ENCODE measurements around the gene TULP1. TPM values are rescaled to one million over a fixed set of nuclear protein-coding genes. Genes with fewer than 3 reads are reported as not detected.
"Not testable (repeated sequence)": the region's sequence is repeated elsewhere in the genome, so short reads cannot be mapped to it uniquely, and the experiment has no call there.

TULP1 gene
- total RNA-seq, 2 donors from 2014 or later, result not detected

GRCh38 chr6:35522660-35523658 is 10.3 kb upstream of the TULP1 start:
- DNase-seq (ENCODE audit: low spot score), result peak; percentile 93
- intact Hi-C loops (cut with DNase I), result loop anchor here (5.0 kb wide), 2 partner anchors 59 to 214 kb away; partner anchors contain the start of gene ARMC12 (in 2 of the 2)

DNA sequence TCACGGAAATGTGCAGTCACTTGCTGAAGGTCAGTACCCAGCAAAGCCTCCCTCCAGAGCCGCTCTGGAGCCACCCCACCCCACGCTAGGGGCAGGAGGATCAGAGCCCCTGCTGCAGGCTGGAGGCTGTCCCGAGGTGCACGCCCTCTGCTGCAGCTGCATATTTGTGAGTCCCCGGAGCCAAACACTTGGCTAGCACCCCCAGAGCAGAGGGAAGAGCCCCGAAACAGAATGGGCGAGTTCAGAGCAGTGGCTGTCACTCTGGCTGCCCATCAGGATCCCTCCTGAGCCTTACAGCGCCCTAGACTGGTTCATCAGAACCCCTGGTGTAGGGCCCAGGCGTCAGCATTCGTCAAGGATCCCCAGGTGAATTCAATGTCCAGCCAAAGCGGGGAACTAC is 9.5 kb upstream of the TULP1 start:
- intact Hi-C loops (cut with DNase I), result loop anchor here (5.0 kb wide), 2 partner anchors 60 to 215 kb away; partner anchors contain the start of gene ARMC12 (in 2 of the 2)
- no peak for DNase-seq (ENCODE audit: low spot score)

- intact Hi-C loops (cut with DNase I), result loop anchor here (5.0 kb wide), 2 partner anchors 61 to 216 kb away; partner anchors contain the start of gene ARMC12 (in 2 of the 2)
- DNase-seq (ENCODE audit: low spot score), result no peak
Measured at GRCh38 chr6:35521235-35521634, 8.5 kb upstream of the TULP1 start.

DNA sequence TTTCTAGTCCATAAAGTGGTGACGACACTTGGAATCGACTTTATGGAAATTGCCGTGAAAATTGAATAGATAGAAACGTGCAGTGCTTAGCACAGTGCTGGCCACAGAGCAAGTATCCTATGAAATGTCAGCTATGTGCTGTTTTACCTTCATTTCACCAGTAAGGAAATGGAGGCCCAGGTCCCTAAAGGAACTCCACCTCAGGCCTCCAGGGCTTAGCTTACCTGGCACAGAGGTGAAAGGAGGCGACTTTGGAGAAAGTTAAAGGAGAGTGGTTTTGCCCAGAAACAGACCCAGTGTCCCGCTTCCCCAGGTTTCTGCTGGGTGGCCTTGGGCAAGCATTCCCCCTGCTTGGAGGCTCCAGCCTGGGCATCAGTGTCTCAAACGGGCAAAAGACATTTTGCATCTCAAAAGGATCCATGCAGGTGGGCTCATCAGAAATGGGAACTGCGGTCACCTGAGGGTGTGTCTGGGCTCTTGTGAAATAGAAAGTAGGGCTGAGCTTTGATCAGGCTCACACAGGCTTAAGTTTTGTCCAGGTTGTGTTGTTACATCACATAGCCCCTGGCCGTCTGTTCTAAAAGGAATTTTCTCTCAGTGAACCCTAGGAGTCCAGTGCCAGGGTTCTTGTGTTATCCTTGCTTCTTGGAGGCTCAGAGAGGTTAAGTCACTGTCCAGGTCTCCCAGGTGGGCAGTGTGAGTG is 6.8 kb upstream of the TULP1 start:
- intact Hi-C loops (cut with DNase I), result loop anchor here (5.0 kb wide), 2 partner anchors 63 to 218 kb away; partner anchors contain the start of gene ARMC12 (in 2 of the 2)
- DNase-seq (ENCODE audit: low spot score), result no peak

DNA sequence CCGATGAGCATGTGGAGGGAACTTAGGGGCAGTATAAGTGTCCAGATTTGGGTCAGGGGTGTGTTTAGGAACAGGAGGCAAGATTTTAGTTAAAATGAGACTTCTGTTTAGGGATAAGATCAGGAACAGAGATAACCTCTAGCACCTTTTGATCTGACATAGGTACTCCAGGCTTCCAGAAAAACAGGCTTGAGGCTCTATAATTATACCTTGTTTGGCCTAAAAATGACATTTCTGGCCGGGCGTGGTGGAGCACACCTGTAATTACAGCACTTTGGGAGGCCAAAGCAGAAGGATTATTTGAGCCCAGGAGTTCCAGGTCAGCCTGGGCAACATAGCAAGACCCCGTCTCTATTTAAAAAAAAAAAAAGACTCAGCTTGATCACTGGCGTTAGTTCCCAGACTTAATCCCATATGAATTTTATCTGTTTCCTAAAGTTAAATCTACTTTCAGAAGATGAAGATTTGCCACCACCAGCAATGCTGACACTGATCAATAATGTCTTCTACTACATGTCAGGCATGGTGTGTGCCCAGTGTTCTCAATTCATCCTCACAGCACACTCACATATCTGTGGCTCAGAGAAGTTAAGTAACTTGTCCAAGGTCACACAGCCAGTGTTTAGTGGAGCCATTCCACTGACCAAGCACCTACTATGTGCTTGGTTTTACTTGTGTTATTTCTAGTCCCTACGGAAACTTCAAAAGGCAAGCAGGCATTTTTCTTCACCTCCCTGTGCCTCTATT is 6.0 kb upstream of the TULP1 start:
- no peak for DNase-seq (ENCODE audit: low spot score)
- intact Hi-C loops (cut with DNase I), result no loop called here

GRCh38 chr6:35517978-35518377 is 5.3 kb upstream of the TULP1 start:
- intact Hi-C loops (cut with DNase I); DNase-seq (ENCODE audit: low spot score): not testable (repeated sequence)

DNA sequence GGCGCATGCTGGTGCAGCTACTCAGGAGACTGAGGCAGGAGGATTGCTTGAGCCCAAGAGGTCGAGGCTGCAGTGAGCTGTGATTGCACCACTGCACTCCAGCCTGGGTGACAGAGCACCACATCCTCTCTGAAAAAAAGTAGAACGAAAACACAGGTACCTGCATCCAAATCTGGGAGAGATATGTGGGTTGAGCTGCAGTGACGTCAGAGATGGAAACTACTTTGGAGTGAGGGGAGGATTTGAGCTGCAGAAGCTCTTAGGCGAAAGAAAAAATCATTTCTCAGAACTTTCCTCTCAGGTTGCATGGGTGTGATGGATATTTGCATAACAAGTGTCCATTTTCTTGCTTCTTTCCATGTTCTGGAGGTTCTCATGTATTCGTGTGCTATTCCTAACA is 4.0 kb upstream of the TULP1 start:
- intact Hi-C loops (cut with DNase I), result no loop called here
- DNase-seq (ENCODE audit: low spot score), result no peak

GRCh38 chr6:35515939-35516338 is 3.2 kb upstream of the TULP1 start:
- DNase-seq (ENCODE audit: low spot score); intact Hi-C loops (cut with DNase I): not testable (repeated sequence)

GRCh38 chr6:35514587-35514986 is 1.9 kb upstream of the TULP1 start:
- intact Hi-C loops (cut with DNase I), result no loop called here
- no peak for DNase-seq (ENCODE audit: low spot score)

GRCh38 chr6:35512006-35512405 is 690 bp downstream of the TULP1 start:
- intact Hi-C loops (cut with DNase I), result no loop called here
- DNase-seq (ENCODE audit: low spot score), result no peak

- intact Hi-C loops (cut with DNase I), result no loop called here
- no peak for DNase-seq (ENCODE audit: low spot score)
Measured at GRCh38 chr6:35511562-35511941, 1.1 kb downstream of the TULP1 start.

DNA sequence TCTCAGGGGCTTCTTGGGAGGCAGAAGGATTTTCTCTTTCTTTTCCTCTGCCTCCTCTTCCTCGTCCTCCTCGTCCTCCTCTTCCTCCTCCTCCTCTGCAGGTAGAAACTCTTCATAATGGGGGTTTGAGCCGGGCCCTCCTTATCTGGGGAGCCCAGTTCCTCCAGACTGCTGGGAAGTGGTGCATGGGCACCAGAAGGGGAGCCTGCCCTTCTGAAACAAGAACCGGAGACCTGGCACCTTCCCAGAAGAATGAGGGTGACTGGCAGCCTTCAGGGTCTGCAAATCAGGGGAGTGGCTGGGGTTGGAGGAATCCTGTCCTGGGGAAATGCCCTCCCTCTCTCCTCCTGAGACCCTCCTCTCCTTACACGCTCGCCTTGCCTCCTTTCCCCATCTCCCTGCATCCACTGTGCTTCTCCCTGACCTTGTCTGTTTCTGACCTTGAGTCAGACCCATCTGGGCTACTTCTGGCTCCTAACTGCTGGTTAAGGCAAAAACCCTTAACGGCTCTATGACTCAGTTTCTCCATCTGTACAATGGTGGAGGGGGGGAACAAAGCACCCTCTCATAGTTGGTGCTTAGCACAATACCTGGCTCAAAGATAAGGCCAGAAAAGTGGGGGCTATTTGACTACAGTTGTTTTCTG is 1.7 kb downstream of the TULP1 start:
- intact Hi-C loops (cut with DNase I), result no loop called here
- no peak for DNase-seq (ENCODE audit: low spot score)

DNA sequence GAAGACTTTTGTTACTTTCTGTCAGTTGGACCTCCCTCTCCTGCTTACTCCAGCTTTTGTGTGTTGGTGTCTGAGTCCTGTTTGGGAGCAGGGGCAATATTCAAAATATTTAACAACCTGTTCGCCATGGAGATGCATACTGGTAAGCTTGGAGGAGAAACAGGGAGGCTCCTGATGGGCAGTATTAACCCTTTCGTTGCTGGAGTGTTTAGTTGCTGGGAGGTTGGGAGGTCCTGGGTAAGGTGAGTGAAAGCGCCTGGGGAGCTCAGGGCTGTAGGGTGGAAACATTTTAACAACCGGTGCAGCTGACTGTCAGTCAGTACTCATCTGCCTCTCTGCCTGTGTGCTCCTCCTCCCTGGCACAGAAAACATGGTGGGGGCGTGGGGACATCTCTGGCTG is 4.2 kb downstream of the TULP1 start:
- no peak for DNase-seq (ENCODE audit: low spot score)
- intact Hi-C loops (cut with DNase I), result no loop called here

DNA sequence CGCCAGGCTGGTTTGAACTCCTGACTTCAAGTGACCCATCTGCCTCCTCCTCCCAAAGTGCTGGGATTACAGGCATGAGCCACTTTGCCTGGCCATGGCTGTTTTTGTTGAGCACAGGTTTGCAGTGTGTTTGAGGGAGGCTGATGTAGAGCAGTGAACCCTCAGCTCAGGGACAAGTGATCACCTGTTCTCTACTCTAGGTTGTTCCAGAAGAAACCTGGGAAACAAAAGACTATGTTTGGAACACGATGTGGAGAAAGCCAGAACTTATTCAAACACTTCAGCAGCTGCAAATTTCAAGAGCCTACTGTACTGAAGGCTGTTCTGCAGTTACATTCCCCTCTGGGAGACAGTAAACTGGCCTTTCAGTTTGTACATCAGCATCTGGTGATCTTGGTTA is 4.7 kb downstream of the TULP1 start:
- intact Hi-C loops (cut with DNase I), result no loop called here
- DNase-seq (ENCODE audit: low spot score), result no peak

GRCh38 chr6:35507221-35507620 is 5.5 kb downstream of the TULP1 start:
- intact Hi-C loops (cut with DNase I), result no loop called here
- no peak for DNase-seq (ENCODE audit: low spot score)

DNA sequence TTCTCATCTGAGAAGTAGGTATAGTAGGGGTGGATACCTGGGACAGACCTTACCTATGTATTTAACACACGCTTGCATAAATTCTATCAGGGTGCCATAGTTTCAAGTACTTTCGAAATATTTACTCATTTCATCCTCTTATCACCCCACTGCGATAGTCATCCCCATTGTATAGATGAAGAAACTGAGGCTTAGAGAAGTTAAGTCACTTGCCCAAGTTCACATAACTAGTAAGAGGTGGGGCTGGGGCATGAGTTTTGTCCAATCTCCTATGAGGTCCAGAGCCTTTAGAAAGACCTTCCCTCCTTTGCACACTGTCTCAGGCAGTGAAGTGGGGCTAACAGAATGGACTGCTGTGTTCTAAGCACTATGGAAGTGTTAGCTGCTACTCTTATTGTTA is 6.2 kb downstream of the TULP1 start:
- intact Hi-C loops (cut with DNase I), result no loop called here
- no peak for DNase-seq (ENCODE audit: low spot score)

- intact Hi-C loops (cut with DNase I), result no loop called here
- DNase-seq (ENCODE audit: low spot score), result no peak
Measured at GRCh38 chr6:35505999-35506412, 6.7 kb downstream of the TULP1 start.

DNA sequence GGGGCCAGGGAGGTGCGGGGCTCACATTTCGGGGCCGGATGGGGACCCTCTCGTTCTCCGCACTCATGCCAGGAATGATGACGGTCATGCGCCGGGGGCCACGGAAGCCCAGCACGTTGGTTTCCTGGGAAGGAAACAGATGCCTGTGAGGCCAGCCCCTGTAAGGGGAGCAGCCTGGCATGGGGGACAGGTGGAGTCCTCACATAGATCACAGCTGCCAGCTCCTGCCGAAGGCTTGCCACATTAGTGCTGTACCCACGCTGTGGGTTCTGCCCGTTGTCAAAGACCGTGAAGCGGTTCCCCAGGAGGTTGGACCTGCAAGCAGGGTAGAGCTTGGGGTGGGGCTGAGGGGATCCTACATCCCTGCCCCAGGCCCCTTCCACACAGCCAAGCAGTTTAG is 9.2 kb downstream of the TULP1 start:
- DNase-seq (ENCODE audit: low spot score), result no peak
- intact Hi-C loops (cut with DNase I), result no loop called here

- intact Hi-C loops (cut with DNase I), result no loop called here
- no peak for DNase-seq (ENCODE audit: low spot score)
Measured at GRCh38 chr6:35501784-35502183, 10.9 kb downstream of the TULP1 start.
